ENCODE results near the gene EBF3.

The EBF3 gene

GRCh38 chr10:129909531-129910256 is 54.4 kb downstream of the EBF3 start:
- no peak for DNase-seq (ENCODE audit: low read depth in 2 of 2)

- DNase-seq (ENCODE audit: low read depth in 2 of 2), result no peak
Measured at GRCh38 chr10:129909080-129909479, 55.0 kb downstream of the EBF3 start.

GRCh38 chr10:129908406-129908805 is 55.7 kb downstream of the EBF3 start:
- DNase-seq (ENCODE audit: low read depth in 2 of 2), result no peak

GRCh38 chr10:129905553-129905952 is 58.5 kb downstream of the EBF3 start:
- DNase-seq (ENCODE audit: low read depth in 2 of 2), result no peak

GRCh38 chr10:129904323-129904722 is 59.8 kb downstream of the EBF3 start:
- DNase-seq (ENCODE audit: low read depth in 2 of 2), result no peak

- DNase-seq (ENCODE audit: low read depth in 2 of 2), result no peak
Measured at GRCh38 chr10:129901389-129902006, 62.6 kb downstream of the EBF3 start.

- DNase-seq (ENCODE audit: low read depth in 2 of 2), result no peak
Measured at GRCh38 chr10:129900825-129901224, 63.2 kb downstream of the EBF3 start.

- DNase-seq (ENCODE audit: low read depth in 2 of 2), result no peak
Measured at GRCh38 chr10:129899276-129900130, 64.6 kb downstream of the EBF3 start.

GRCh38 chr10:129898706-129899268 is 65.3 kb downstream of the EBF3 start:
- no peak for DNase-seq (ENCODE audit: low read depth in 2 of 2)

GRCh38 chr10:129897871-129898626 is 66.0 kb downstream of the EBF3 start:
- DNase-seq (ENCODE audit: low read depth in 2 of 2), result no peak

GRCh38 chr10:129896860-129897200 is 67.2 kb downstream of the EBF3 start:
- no peak for DNase-seq (ENCODE audit: low read depth in 2 of 2)

- DNase-seq (ENCODE audit: low read depth in 2 of 2), result no peak
Measured at GRCh38 chr10:129896136-129896859, 67.8 kb downstream of the EBF3 start.

GRCh38 chr10:129895811-129896135 is 68.3 kb downstream of the EBF3 start:
- no peak for DNase-seq (ENCODE audit: low read depth in 2 of 2)

- DNase-seq (ENCODE audit: low read depth in 2 of 2), result no peak
Measured at GRCh38 chr10:129894698-129895097, 69.4 kb downstream of the EBF3 start.

- no peak for DNase-seq (ENCODE audit: low read depth in 2 of 2)
Measured at GRCh38 chr10:129893104-129894089, 70.7 kb downstream of the EBF3 start.

- no peak for DNase-seq (ENCODE audit: low read depth in 2 of 2)
Measured at GRCh38 chr10:129892548-129893052, 71.5 kb downstream of the EBF3 start.

GRCh38 chr10:129891806-129892205 is 72.3 kb downstream of the EBF3 start:
- DNase-seq (ENCODE audit: low read depth in 2 of 2), result no peak

- DNase-seq (ENCODE audit: low read depth in 2 of 2), result no peak
Measured at GRCh38 chr10:129890170-129890569, 73.9 kb downstream of the EBF3 start.

GRCh38 chr10:129888784-129889616 is 75.1 kb downstream of the EBF3 start:
- DNase-seq (ENCODE audit: low read depth in 2 of 2), result peak; percentile 7 to 50

Measured in stimulated activated CD4-positive, alpha-beta T cell treated with anti-CD3 and anti-CD28 coated beads, Interleukin-12 subunit alpha, Interleukin-12 subunit beta, amount 100 ng/mL, for 24 hours (primary cell).